ENCODE data around the gene ZBTB7C. TPM values are rescaled to one million over a fixed set of nuclear protein-coding genes. Genes with fewer than 3 reads are reported as not detected.

Gene ZBTB7C
- total and polyA plus RNA-seq, 10 of the 15 experiments (the other 5 are each of a cell fraction or from before 2014, with no cell fraction given): under 0.01 to 0.08 (median 0.01) TPM; not detected in 7

- Histone ChIP-seq H3K4me2 (ENCODE audit: control insufficient read depth, insufficient read depth) (no peak overlapping the region), H3K36me3 (ENCODE audit: control insufficient read depth in 2 of 2, insufficient read depth in 2 of 2, low read length in 1 of 2) (no peaks in the 10 kb centered on the region), H3K4me1 (ENCODE audit: control insufficient read depth, insufficient read depth, low read length) (no peaks in the 10 kb centered on the region), H3K9ac (ENCODE audit: control insufficient read depth, insufficient read depth, low read length) (no peak overlapping the region), H3K27ac (ENCODE audit: control insufficient read depth, insufficient read depth) (no peak overlapping the region), H2AFZ (ENCODE audit: control insufficient read depth, low read depth, low read length) (no peak overlapping the region), H3K4me3 (no peak overlapping the region), H4K20me1 (ENCODE audit: control insufficient read depth, insufficient read depth) (no peaks in the 10 kb centered on the region), H3K9me3 (replicated peaks; ENCODE audit: control insufficient read depth, insufficient read depth, low read length) (no peaks in the 10 kb centered on the region), H3K79me2 (ENCODE audit: control insufficient read depth, insufficient read depth, low read length) (no peaks in the 10 kb centered on the region), H3K27me3 (replicated peaks in 1 of 2; ENCODE audit: control insufficient read depth in 2 of 2, insufficient read depth in 2 of 2, low read length in 1 of 2) (peaks cover 3 to 8% of the 10 kb centered on the region in 2 experiments)
- 54% methylated on average over 18 of the region's 18 CpGs for WGBS (ENCODE audit: insufficient coverage, insufficient replicate concordance, low lambda C conversion rate, missing lambda C conversion rate)
- BruUV-seq (replicated peaks): no TSS peak
- FAIRE-seq: no peak
- in situ Hi-C loops (cut with MboI) (no loop called here), intact Hi-C loops (cut with micrococcal nuclease; ENCODE audit: unreplicated experiment) (no loop called here)
- ChIA-PET SMC1A (ENCODE audit: uncharacterized antibody, unreplicated experiment) (no interaction called here), RAD21 (ENCODE audit: unreplicated experiment) (no interaction called here), CTCF (no interaction called here), POLR2A (no interaction called here)
- DNase-seq (ENCODE audit: low read depth, low spot score): no peak
- ATAC-seq: no peak
- TF ChIP-seq POLR2A (IDR thresholded peaks at IDR 0.05; ENCODE audit: low read depth, low read length): no peak
- no peak for TF ChIP-seq PKNOX1 (IDR thresholded peaks at IDR 0.05)
- TF ChIP-seq JUNB (IDR thresholded peaks at IDR 0.05): no peak
- TF ChIP-seq USF1 (IDR thresholded peaks at IDR 0.05; ENCODE audit: borderline replicate concordance, extremely low read length, insufficient read depth, low read depth, low read length): no peak
Observed at GRCh38 chr18:48072428-48073204, 336.6 kb downstream of the ZBTB7C start.

Data from GM12878 (cell line).